HUDEP-2 (cell line): ENCODE data around the gene UBALD2.
"Not testable (repeated sequence)": the region's sequence is repeated elsewhere in the genome, so short reads cannot be mapped to it uniquely, and the experiment has no call there.

Source experiments
- DNase-seq, 76 experiments: peaks; one replicate each; lab custom pipeline; 2025; ENCODE audit not compliant: unreplicated experiment in 76 of 76; lab: John Stamatoyannopoulos, UW

The UBALD2 gene

GRCh38 chr17:76262732-76263344 is 2.3 kb upstream of the UBALD2 start:
- DNase-seq = no peak

- DNase-seq = no peak
Measured at GRCh38 chr17:76263896-76264295, 1.3 kb upstream of the UBALD2 start.

- DNase-seq = no peak
Measured at GRCh38 chr17:76264425-76264754, 758 bp upstream of the UBALD2 start.

GRCh38 chr17:76265624-76266243 is 586 bp downstream of the UBALD2 start:
- peak in 19 of 76 experiments; percentile 6 to 33 (median 19) for DNase-seq

GRCh38 chr17:76266244-76266938 is 1.2 kb downstream of the UBALD2 start:
- peak in 1 of 76 experiments; percentile 12 for DNase-seq

GRCh38 chr17:76267051-76267576 is 2.0 kb downstream of the UBALD2 start:
- DNase-seq = no peak

- not testable (repeated sequence) for DNase-seq
Measured at GRCh38 chr17:76267581-76268001, 2.4 kb downstream of the UBALD2 start.

- peak in 33 of 76 experiments; percentile 6 to 61 (median 30) for DNase-seq
Measured at GRCh38 chr17:76268015-76268749, 3.0 kb downstream of the UBALD2 start.

GRCh38 chr17:76268991-76269981 is 4.1 kb downstream of the UBALD2 start:
- DNase-seq = no peak

- DNase-seq = no peak
Measured at GRCh38 chr17:76270127-76270592, 5.0 kb downstream of the UBALD2 start.

GRCh38 chr17:76270770-76271668 is 5.9 kb downstream of the UBALD2 start:
- no peak for DNase-seq

- no peak for DNase-seq
Measured at GRCh38 chr17:76271669-76272540, 6.8 kb downstream of the UBALD2 start.

GRCh38 chr17:76272541-76273444 is 7.6 kb downstream of the UBALD2 start:
- DNase-seq = no peak

GRCh38 chr17:76273445-76274111 is 8.4 kb downstream of the UBALD2 start:
- DNase-seq = no peak

- DNase-seq = no peak
Measured at GRCh38 chr17:76274112-76274956, 9.2 kb downstream of the UBALD2 start.
